Parathyroid adenoma (tissue), 2 donors: Measurements from ENCODE around the gene WNT9B.

ENCODE experiments used
- H2AFZ ChIP-seq: fragments of 300-600 bp; sonication (generic); one replicate; pipeline ENCODE4 v1.7.0; 2017; ENCODE audit warnings: antibody characterized with exemption, mild to moderate bottlenecking
- H3K27ac ChIP-seq: fragments of 300-600 bp; sonication (generic); one replicate; pipeline ENCODE4 v1.7.0; 2017
- H3K27me3 ChIP-seq: fragments of 300-600 bp; sonication (generic); one replicate; pipeline ENCODE4 v1.7.0; 2017; ENCODE audit warnings: low read length; ENCODE audit not compliant: control insufficient read depth, insufficient read depth
- H3K36me3 ChIP-seq: fragments of 300-600 bp; sonication (generic); one replicate; pipeline ENCODE4 v1.7.0; 2017; ENCODE audit warnings: low read length; ENCODE audit not compliant: control insufficient read depth, insufficient read depth
- H3K4me1 ChIP-seq: fragments of 300-600 bp; sonication (generic); one replicate; pipeline ENCODE4 v1.7.0; 2017; ENCODE audit warnings: control low read depth
- H3K4me2 ChIP-seq: fragments of 300-600 bp; sonication (generic); one replicate; pipeline ENCODE4 v1.7.0; 2017; ENCODE audit warnings: low read length
- H3K4me3 ChIP-seq: fragments of 300-600 bp; sonication (generic); one replicate; pipeline ENCODE4 v1.7.0; 2017; ENCODE audit warnings: low read depth, low read length
- H3K79me2 ChIP-seq: fragments of 300-600 bp; sonication (generic); one replicate; pipeline ENCODE4 v1.7.0; 2017; ENCODE audit warnings: control low read depth
- H3K9ac ChIP-seq: fragments of 300-600 bp; sonication (generic); one replicate; pipeline ENCODE4 v1.7.0; 2017; ENCODE audit warnings: mild to moderate bottlenecking
- H3K9me3 ChIP-seq: fragments of 300-600 bp; sonication (generic); one replicate; pipeline ENCODE4 v1.7.0; 2017; ENCODE audit warnings: low read length; ENCODE audit not compliant: control insufficient read depth
- TF ChIP-seq, protein P1 (sequence below): fragments of 300-600 bp; sonication (generic); IDR thresholded peaks from one replicate; pipeline ENCODE4 v1.7.0; 2017; ENCODE audit warnings: antibody characterized with exemption, mild to moderate bottlenecking
- donor health status: primary hyperparathyroidism.

The WNT9B gene

DNA sequence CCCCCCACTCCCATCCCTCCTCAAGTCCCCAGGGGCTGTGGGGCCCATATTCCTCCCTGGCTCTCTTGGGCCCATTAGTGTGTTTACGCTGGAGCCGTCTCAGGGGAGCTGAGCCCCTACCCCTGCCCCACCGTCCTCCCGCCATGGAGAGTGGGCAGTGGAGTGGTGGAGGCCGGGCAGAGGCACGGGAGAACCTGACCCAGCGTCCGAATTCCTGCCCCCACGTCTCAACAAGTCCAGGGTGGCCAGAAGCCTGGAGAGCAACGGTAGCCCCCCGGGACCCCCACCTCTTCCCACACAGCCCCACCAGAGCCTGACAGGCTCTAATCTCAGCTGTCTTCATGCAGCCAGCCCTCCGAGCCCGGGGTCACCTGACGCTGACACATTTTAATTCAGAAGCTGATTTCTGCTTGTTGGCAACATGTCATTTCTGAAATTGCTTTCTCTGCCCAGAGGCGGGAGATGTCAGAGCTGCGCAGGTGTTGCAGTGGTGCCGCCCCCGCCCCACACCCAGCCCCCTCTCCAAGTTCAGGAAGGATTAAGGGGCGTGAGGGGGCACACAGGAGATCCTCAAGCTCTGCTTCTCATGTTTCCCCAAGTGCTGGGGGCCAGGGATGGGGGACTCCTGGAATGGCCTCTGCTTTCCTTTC lies 32.6 kb downstream of the WNT9B start:
- H3K79me2 ChIP-seq: no peaks in the 10 kb centered on the region
- H3K9ac ChIP-seq: no peak overlapping the region
- no peaks in the 10 kb centered on the region for H3K27me3 ChIP-seq
- no peaks in the 10 kb centered on the region for H3K4me1 ChIP-seq
- H2AFZ ChIP-seq: peak overlapping the region; percentile 33
- TF ChIP-seq, protein P1, sequence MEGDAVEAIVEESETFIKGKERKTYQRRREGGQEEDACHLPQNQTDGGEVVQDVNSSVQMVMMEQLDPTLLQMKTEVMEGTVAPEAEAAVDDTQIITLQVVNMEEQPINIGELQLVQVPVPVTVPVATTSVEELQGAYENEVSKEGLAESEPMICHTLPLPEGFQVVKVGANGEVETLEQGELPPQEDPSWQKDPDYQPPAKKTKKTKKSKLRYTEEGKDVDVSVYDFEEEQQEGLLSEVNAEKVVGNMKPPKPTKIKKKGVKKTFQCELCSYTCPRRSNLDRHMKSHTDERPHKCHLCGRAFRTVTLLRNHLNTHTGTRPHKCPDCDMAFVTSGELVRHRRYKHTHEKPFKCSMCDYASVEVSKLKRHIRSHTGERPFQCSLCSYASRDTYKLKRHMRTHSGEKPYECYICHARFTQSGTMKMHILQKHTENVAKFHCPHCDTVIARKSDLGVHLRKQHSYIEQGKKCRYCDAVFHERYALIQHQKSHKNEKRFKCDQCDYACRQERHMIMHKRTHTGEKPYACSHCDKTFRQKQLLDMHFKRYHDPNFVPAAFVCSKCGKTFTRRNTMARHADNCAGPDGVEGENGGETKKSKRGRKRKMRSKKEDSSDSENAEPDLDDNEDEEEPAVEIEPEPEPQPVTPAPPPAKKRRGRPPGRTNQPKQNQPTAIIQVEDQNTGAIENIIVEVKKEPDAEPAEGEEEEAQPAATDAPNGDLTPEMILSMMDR: no peak
- H3K27ac ChIP-seq: no peak overlapping the region
- no peaks in the 10 kb centered on the region for H3K9me3 ChIP-seq
- H3K4me3 ChIP-seq: no peak overlapping the region
- H3K36me3 ChIP-seq: no peaks in the 10 kb centered on the region
- no peak overlapping the region for H3K4me2 ChIP-seq

DNA sequence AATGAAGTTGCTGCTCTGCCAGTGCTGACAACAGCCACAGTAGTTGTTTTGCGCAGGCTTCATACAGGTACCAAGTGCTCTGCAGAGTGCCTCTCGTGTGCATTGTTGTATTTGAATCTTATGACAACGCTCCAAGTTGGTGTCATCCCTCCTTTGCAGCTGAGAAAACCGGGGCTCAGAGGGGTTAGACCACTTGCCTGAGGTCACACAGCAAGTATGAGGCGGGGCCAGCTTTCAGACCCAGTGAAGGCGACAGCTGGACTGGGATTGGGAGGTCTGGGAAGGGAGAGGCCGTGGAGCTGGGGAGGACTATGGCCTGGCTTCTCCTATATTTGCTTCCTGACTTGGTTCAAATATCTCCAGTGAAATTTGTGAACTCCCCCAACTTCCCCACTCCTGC lies 33.2 kb downstream of the WNT9B start:
- Histone ChIP-seq H3K4me3 (no peak overlapping the region), H3K79me2 (no peaks in the 10 kb centered on the region), H3K9me3 (no peaks in the 10 kb centered on the region), H3K27me3 (no peaks in the 10 kb centered on the region), H3K27ac (no peak overlapping the region), H3K36me3 (no peaks in the 10 kb centered on the region), H3K4me2 (no peak overlapping the region), H3K4me1 (no peaks in the 10 kb centered on the region), H2AFZ (no peak overlapping the region), H3K9ac (no peak overlapping the region)
- TF ChIP-seq, protein P1: no peak

DNA sequence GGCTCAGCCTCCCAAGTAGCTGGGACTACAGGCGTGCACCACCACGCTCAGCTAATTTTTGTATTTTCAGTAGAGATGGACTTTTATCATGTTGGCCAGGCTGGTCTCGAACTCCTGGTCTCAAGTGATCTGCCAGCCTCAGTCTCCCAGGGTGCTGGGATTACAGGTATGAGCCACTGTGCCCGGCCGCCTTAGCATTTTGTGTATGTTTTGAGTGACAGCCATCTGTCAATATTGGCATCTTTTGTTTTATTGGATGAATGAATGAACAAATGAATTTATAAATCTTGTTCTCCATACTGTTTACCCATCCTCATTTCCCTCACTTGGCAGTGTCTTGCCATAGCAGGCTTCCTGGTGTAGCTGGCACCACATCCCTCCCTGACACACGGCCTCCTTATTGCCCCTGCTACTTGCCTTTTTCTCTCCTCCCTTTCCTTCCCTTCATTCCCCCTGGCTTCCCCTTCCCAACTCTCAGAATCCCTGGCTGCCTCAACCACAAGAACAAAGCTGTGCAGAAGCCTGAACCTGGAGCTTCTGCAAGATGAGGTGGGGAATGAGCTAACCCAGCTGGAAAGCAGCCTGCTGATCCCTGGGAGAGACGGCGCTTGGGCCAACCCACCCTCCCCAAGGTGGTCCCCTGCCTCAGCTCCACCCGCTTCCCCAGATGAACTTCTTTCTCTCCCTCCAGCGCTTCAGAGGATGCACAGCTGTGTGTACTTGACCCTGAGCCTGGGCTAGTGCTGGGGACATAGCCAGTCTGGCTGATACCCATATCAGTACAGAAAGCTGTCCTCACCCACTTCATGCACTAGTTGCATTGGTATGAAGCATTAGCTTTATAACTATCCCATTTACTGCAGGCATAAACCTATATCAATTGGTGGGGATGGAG lies 34.3 kb downstream of the WNT9B start:
- Histone ChIP-seq H3K27ac (no peak overlapping the region), H2AFZ (no peak overlapping the region), H3K9me3 (no peaks in the 10 kb centered on the region), H3K36me3 (no peaks in the 10 kb centered on the region), H3K9ac (no peak overlapping the region), H3K27me3 (no peaks in the 10 kb centered on the region), H3K79me2 (no peaks in the 10 kb centered on the region), H3K4me2 (no peak overlapping the region), H3K4me3 (no peak overlapping the region), H3K4me1 (no peaks in the 10 kb centered on the region)
- TF ChIP-seq, protein P1: no peak

DNA sequence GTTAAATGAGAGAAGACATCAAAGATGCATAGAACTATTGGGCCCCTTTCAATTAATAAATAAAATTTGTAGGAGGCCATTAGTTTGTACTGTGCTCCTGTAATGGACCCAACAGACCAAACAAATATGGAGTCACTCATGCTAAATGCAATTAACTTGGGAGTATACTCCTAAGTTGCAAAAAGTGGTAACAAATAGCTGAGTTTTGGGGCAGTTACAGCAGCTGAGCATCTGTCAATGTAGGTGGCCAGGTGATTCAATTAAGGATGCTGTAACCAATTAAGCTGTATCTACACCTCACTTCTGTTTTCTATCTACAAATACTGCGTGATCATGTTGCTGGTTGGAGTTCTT lies 34.9 kb downstream of the WNT9B start:
- Histone ChIP-seq H3K27me3 (no peaks in the 10 kb centered on the region), H3K36me3 (no peaks in the 10 kb centered on the region), H3K9me3 (no peaks in the 10 kb centered on the region), H3K4me2 (no peak overlapping the region), H3K4me3 (no peak overlapping the region), H3K79me2 (no peaks in the 10 kb centered on the region), H2AFZ (no peak overlapping the region), H3K9ac (no peak overlapping the region), H3K27ac (no peak overlapping the region), H3K4me1 (no peaks in the 10 kb centered on the region)
- TF ChIP-seq, protein P1: no peak
